ENCODE data around the gene MAD1L1. TPM values are rescaled to one million over a fixed set of nuclear protein-coding genes. Genes with fewer than 3 reads are reported as not detected.

Gene MAD1L1
- total and polyA plus RNA-seq, 2 of the 13 experiments (the other 11 are each of a cell fraction or from before 2014, with no cell fraction given), result 17.4 to 64.7 TPM

- TF ChIP-seq NKX3-1 (CRISPR knock-in tag; IDR thresholded peaks at IDR 0.05) (no peak), RARA (CRISPR knock-in tag; IDR thresholded peaks at IDR 0.05) (no peak), HNRNPL (IDR thresholded peaks at IDR 0.05; ENCODE audit: low read depth, low read length) (0 out of 2 replicates have a peak, but pooled peaks have one; percentile 69), ZNF784 (CRISPR knock-in tag; IDR thresholded peaks at IDR 0.05; ENCODE audit: borderline replicate concordance) (no peak), ZBTB33 (CRISPR knock-in tag; IDR thresholded peaks at IDR 0.05) (peak; percentile 68; the same call in 1 of the 2 replicates), NFKB2 (CRISPR knock-in tag; IDR thresholded peaks at IDR 0.05; ENCODE audit: borderline replicate concordance) (no peak)
Observed at GRCh38 chr7:2266911-2267310, 34.2 kb upstream of the MAD1L1 start (continued).

- in situ Hi-C loops (cut with HindIII; ENCODE audit: extremely low pct_ligation_motif_present, low pct_unique_long_range_greater_than_20kb) (no loop called here), intact Hi-C loops (cut with micrococcal nuclease; ENCODE audit: unreplicated experiment) (no loop called here)
- ChIA-PET CTCF (ENCODE audit: low intra/inter-chr PET ratio, low total read pairs) (no interaction called here), POLR2A (no interaction called here)
- Histone ChIP-seq H3K27me3 (ENCODE audit: control insufficient read depth in 1 of 2, insufficient read depth in 2 of 2, low read length in 2 of 2) (no peaks in the 10 kb centered on the region), H3K4me1 (ENCODE audit: insufficient read depth, low read length) (0 out of 2 replicates have a peak, but pooled peaks cover 11% of the 10 kb centered on the region), H3K9me3 (ENCODE audit: low read length) (no peaks in the 10 kb centered on the region), H3K27ac (ENCODE audit: extremely low read length, insufficient read depth, low read length) (no peak overlapping the region), H3K4me3 (replicated peaks in 1 of 3; ENCODE audit: insufficient read depth in 1 of 3, low read depth in 2 of 3, low read length in 3 of 3) (no peak overlapping the region), H2AFZ (ENCODE audit: low read length) (no peak overlapping the region), H3K79me2 (ENCODE audit: insufficient read depth, low read length) (no peaks in the 10 kb centered on the region), H4K20me1 (ENCODE audit: insufficient read depth, low read length) (no peaks in the 10 kb centered on the region), H3K9ac (ENCODE audit: insufficient read depth, low read depth, low read length) (no peak overlapping the region), H3K4me2 (ENCODE audit: low read depth, low read length) (no peak overlapping the region), H3K36me3 (replicated peaks in 1 of 2; ENCODE audit: control insufficient read depth in 1 of 2, insufficient read depth in 2 of 2, low read length in 2 of 2) (peaks cover 0 to 17% of the 10 kb centered on the region in 2 experiments; a peak in 2 of 5 replicates)
- TF ChIP-seq ZNF512 (CRISPR knock-in tag; IDR thresholded peaks at IDR 0.05), result no peak
- TF ChIP-seq ZEB1 (IDR thresholded peaks at IDR 0.05; ENCODE audit: insufficient replicate concordance, low read depth), result no peak
- no peak for TF ChIP-seq TGIF2 (CRISPR knock-in tag; IDR thresholded peaks at IDR 0.05)
- no peak for TF ChIP-seq IKZF4 (CRISPR knock-in tag; IDR thresholded peaks at IDR 0.05; ENCODE audit: borderline replicate concordance, low read depth, not compliant biosample characterization)
- no peak for TF ChIP-seq ZFP41 (CRISPR knock-in tag; IDR thresholded peaks at IDR 0.05; ENCODE audit: borderline replicate concordance)
- 97% methylated on average over 23 of the region's 23 CpGs for WGBS (ENCODE audit: low lambda C conversion rate)
- FAIRE-seq, result no peak
- no peak for DNase-seq (ENCODE audit: low spot score)
- BruUV-seq (replicated peaks), result no TSS peak
- ATAC-seq, result no peak
Observed at GRCh38 chr7:2264158-2264557, 31.4 kb upstream of the MAD1L1 start.

All from HepG2 (cell line).